WTC11 (cell line): Measurements from ENCODE around the gene ZC3H7B. TPM values are rescaled to one million over a fixed set of nuclear protein-coding genes. Genes with fewer than 3 reads are reported as not detected.

Experiments used
- ATAC-seq: fragments of 200-7000 bp; cut with Tn5 transposase; 2 replicates; pipeline ENCODE4 v1.10.0; 2021; ENCODE audit warnings: mild to moderate bottlenecking, moderate library complexity
- CTCF ChIA-PET: fragments of 300-600 bp; sonication (Branson Sonifier 250); formaldehyde crosslinking; loops from one replicate; lab custom pipeline; 2021; ENCODE audit warnings: antibody characterized with exemption; lab: Charles Lee
- POLR2A ChIA-PET: fragments of 350-600 bp; sonication (Branson Sonifier 250); formaldehyde crosslinking; loops from one replicate; lab custom pipeline; 2021; ENCODE audit warnings: antibody characterized with exemption; lab: Charles Lee
- DNase-seq: peaks from one replicate; pipeline ENCODE4 v3.0.0; 2021; ENCODE audit warnings: low spot score
- H3K27ac Mint-ChIP-seq: 2 replicates; pipeline ENCODE4 v1.8.0; 2021; ENCODE audit warnings: mixed read lengths
- H3K27me3 Mint-ChIP-seq: 2 replicates; pipeline ENCODE4 v1.8.0; 2021; ENCODE audit warnings: low read depth, mild to moderate bottlenecking, moderate library complexity, mixed read lengths
- H3K36me3 Mint-ChIP-seq: 2 replicates; pipeline ENCODE4 v1.8.0; 2021; ENCODE audit warnings: mixed read lengths
- H3K4me1 Mint-ChIP-seq: 2 replicates; pipeline ENCODE4 v1.8.0; 2022; ENCODE audit warnings: mixed read lengths
- H3K4me3 Mint-ChIP-seq: 2 replicates; pipeline ENCODE4 v1.8.0; 2021; ENCODE audit warnings: mild to moderate bottlenecking, moderate library complexity, mixed read lengths
- H3K9me3 Mint-ChIP-seq: 2 replicates; pipeline ENCODE4 v1.8.0; 2021; ENCODE audit warnings: mixed read lengths
- ATF1 ChIP-seq: sonication (generic); formaldehyde crosslinking; IDR thresholded peaks from 2 replicates; pipeline ENCODE4 v1.8.1; 2023; ENCODE audit warnings: mild to moderate bottlenecking, moderate library complexity, missing genetic modification reagents
- CDX4 ChIP-seq: fragments of 250-450 bp; sonication (Bioruptor Pico); IDR thresholded peaks from 2 replicates; pipeline ENCODE4 v1.9.0; 2021; ENCODE audit warnings: moderate library complexity, mild to moderate bottlenecking, inconsistent platforms, borderline replicate concordance
- CREB1 ChIP-seq: sonication (generic); formaldehyde crosslinking; IDR thresholded peaks from 2 replicates; pipeline ENCODE4 v1.8.0; 2023; ENCODE audit warnings: mild to moderate bottlenecking, missing genetic modification reagents
- CREM ChIP-seq: sonication (generic); formaldehyde crosslinking; IDR thresholded peaks from 2 replicates; pipeline ENCODE4 v1.8.1; 2022; ENCODE audit warnings: mild to moderate bottlenecking, missing genetic modification reagents, moderate library complexity
- EMX1 ChIP-seq: fragments of 250-450 bp; sonication (Bioruptor Pico); IDR thresholded peaks from 2 replicates; pipeline ENCODE4 v1.8.0; 2021; ENCODE audit warnings: mild to moderate bottlenecking
- HMGA2 ChIP-seq: fragments of 250-450 bp; sonication (Bioruptor Pico); IDR thresholded peaks from 2 replicates; pipeline ENCODE4 v1.4.0; 2021; ENCODE audit warnings: mild to moderate bottlenecking, moderate library complexity
- HMGXB4 ChIP-seq: sonication (generic); formaldehyde crosslinking; IDR thresholded peaks from 2 replicates; pipeline ENCODE4 v1.8.1; 2023; ENCODE audit warnings: mild to moderate bottlenecking, moderate library complexity, missing genetic modification reagents
- IRF1 ChIP-seq: sonication (generic); formaldehyde crosslinking; IDR thresholded peaks from 2 replicates; pipeline ENCODE4 v1.8.0; 2023; ENCODE audit warnings: missing genetic modification reagents
- JUN ChIP-seq: sonication (generic); formaldehyde crosslinking; IDR thresholded peaks from 2 replicates; pipeline ENCODE4 v1.8.0; 2023; ENCODE audit warnings: mild to moderate bottlenecking, missing genetic modification reagents
- MYBL2 ChIP-seq: sonication (generic); formaldehyde crosslinking; IDR thresholded peaks from 2 replicates; pipeline ENCODE4 v1.8.1; 2023; ENCODE audit warnings: mild to moderate bottlenecking, moderate library complexity, missing genetic modification reagents
- NFYB ChIP-seq: sonication (generic); formaldehyde crosslinking; conservative IDR thresholded peaks from 2 replicates; pipeline ENCODE4 v1.8.0; 2022; ENCODE audit warnings: low read depth, missing genetic modification reagents
- PRDM15 ChIP-seq: sonication (generic); formaldehyde crosslinking; IDR thresholded peaks from 2 replicates; pipeline ENCODE4 v1.8.0; 2022; ENCODE audit warnings: missing genetic modification reagents
- TCF7 ChIP-seq: sonication (generic); formaldehyde crosslinking; IDR thresholded peaks from 2 replicates; pipeline ENCODE4 v1.8.0; 2022; ENCODE audit warnings: mild to moderate bottlenecking, low read depth, missing genetic modification reagents, moderate library complexity
- TEAD1 ChIP-seq: sonication (generic); formaldehyde crosslinking; IDR thresholded peaks from 2 replicates; pipeline ENCODE4 v1.8.0; 2022; ENCODE audit warnings: mild to moderate bottlenecking, missing genetic modification reagents
- TP53 ChIP-seq: sonication (generic); formaldehyde crosslinking; IDR thresholded peaks from 2 replicates; pipeline ENCODE4 v1.8.1; 2023; ENCODE audit warnings: mild to moderate bottlenecking, missing genetic modification reagents
- ZBTB21 ChIP-seq: sonication (generic); formaldehyde crosslinking; IDR thresholded peaks from 2 replicates; pipeline ENCODE4 v1.8.1; 2023; ENCODE audit warnings: mild to moderate bottlenecking, missing genetic modification reagents, borderline replicate concordance
- ZNF232 ChIP-seq: sonication (generic); formaldehyde crosslinking; IDR thresholded peaks from 2 replicates; pipeline ENCODE4 v1.8.0; 2022; ENCODE audit warnings: mild to moderate bottlenecking, missing genetic modification reagents
- ZNF317 ChIP-seq: sonication (generic); formaldehyde crosslinking; IDR thresholded peaks from 2 replicates; pipeline ENCODE4 v1.8.1; 2023; ENCODE audit warnings: low read depth, mild to moderate bottlenecking, moderate library complexity, missing genetic modification reagents, borderline replicate concordance
- ZNF396 ChIP-seq: fragments of 250-450 bp; sonication (Bioruptor Pico); IDR thresholded peaks from 2 replicates; pipeline ENCODE4 v1.8.0; 2021; ENCODE audit warnings: mild to moderate bottlenecking, moderate library complexity, borderline replicate concordance
- total RNA-seq: library from RNA; stranded (reverse); gene quantifications from 3 replicates; pipeline ENCODE4 v1.2.3, GENCODE V29; 2021

ZC3H7B gene
- total RNA-seq, 1 experiment from 2014 or later, result 64.7 TPM

GRCh38 chr22:41384128-41384527 is 82.8 kb downstream of the ZC3H7B start (continued):
- no peak for TF ChIP-seq JUN
- TF ChIP-seq ZNF396 (CRISPR knock-in tag), result no peak
- no peak for TF ChIP-seq CREM (CRISPR knock-in tag)
- TF ChIP-seq CDX4, result no peak

- no peak for DNase-seq
- ChIA-PET CTCF (no interaction called here), POLR2A (no interaction called here)
- Mint-ChIP-seq H3K36me3 (peaks cover 6% of the 10 kb centered on the region), H3K9me3 (no peaks in the 10 kb centered on the region)
- TF ChIP-seq TP53 (CRISPR knock-in tag) (no peak), MYBL2 (CRISPR knock-in tag) (no peak), ZNF317 (CRISPR knock-in tag) (no peak), ATF1 (CRISPR knock-in tag) (no peak), CREB1 (CRISPR knock-in tag) (no peak), TCF7 (CRISPR knock-in tag) (no peak), HMGA2 (CRISPR knock-in tag) (no peak), TEAD1 (CRISPR knock-in tag) (no peak), ZNF396 (CRISPR knock-in tag) (no peak), IRF1 (CRISPR knock-in tag) (no peak), ZNF232 (CRISPR knock-in tag) (no peak), EMX1 (CRISPR knock-in tag) (no peak), PRDM15 (CRISPR knock-in tag) (no peak), HMGXB4 (CRISPR knock-in tag) (no peak), CDX4 (no peak), NFYB (CRISPR knock-in tag) (no peak), ZBTB21 (no peak), JUN (no peak; the same call in 1 of the 2 replicates)
- TF ChIP-seq, all 79 proteins: peak for 0
- no peak overlapping the region; the same call in 1 of the 2 replicates for H3K27ac Mint-ChIP-seq
- no peak for ATAC-seq
- H3K4me3 Mint-ChIP-seq, result no peak overlapping the region
- no peaks in the 10 kb centered on the region; the same call in 1 of the 2 replicates for H3K27me3 Mint-ChIP-seq
- peaks cover 14% of the 10 kb centered on the region for H3K4me1 Mint-ChIP-seq
Measured at GRCh38 chr22:41387341-41387740, 86.0 kb downstream of the ZC3H7B start.
